Measurements from ENCODE around the gene PRX. TPM values are rescaled to one million over a fixed set of nuclear protein-coding genes. Genes with fewer than 3 reads are reported as not detected.

PRX gene
- total and polyA plus RNA-seq, 9 of the 15 experiments (the other 6 are each of a cell fraction or from before 2014, with no cell fraction given) = 0.65 to 3.5 (median 1.7) TPM; not detected in 2

DNA sequence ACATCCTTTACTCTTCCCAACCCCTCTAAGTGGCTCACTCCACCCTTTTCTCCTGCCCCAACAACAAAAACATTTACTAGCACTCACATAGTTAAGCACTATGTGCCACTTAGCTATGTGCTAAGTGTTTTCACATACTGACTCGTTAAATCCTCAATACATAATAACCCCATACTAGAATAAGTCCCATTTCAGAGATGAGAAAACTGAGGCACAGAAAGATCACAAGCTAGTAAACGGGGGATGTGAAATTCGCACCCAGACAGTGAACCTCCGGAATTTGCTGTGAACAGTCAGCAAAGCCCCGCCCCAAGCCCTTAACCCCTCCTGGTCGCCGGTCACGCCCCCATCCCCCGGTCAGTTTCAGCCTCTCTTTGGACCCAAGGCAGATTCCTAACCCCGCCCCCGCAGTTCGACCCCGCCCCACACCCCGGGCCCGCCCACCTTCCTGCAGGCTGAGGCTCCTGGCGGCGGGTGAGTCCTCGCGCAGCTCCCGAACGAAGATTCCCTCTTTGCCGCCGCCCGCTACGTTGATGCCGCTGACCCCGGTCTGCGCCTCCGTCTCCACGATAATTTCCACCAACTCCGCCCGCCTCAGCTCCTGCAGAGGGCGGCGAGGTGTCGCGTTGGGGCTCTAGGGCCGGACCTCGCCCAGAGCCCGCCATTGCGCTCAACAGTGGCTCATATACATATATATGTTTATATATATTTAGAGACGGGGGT is 9.8 kb downstream of the PRX start (continued):
- TF ChIP-seq KDM1A (IDR thresholded peaks at IDR 0.05) = peak; percentile 94 to 98
- TF ChIP-seq ATF6 (CRISPR knock-in tag; IDR thresholded peaks at IDR 0.05) = no peak
- no peak for TF ChIP-seq XRCC3 (IDR thresholded peaks at IDR 0.05)
- 0 out of 2 replicates have a peak, but pooled peaks have one; percentile 43 for TF ChIP-seq CC2D1A (IDR thresholded peaks at IDR 0.05)
- 0 out of 4 replicates have a peak, but pooled peaks of 1 of the 2 experiments have one; percentile 32 for TF ChIP-seq FOXK2 (conservative IDR thresholded peaks at IDR 0.05 in 1 of 2, IDR thresholded peaks at IDR 0.05 in 1 of 2; ENCODE audit: low read depth in 2 of 2)
- peak; percentile 40; the same call in 1 of the 2 replicates for TF ChIP-seq POLR2G (IDR thresholded peaks at IDR 0.05; ENCODE audit: low read depth, low read length)
- peak; percentile 55; the same call in 1 of the 2 replicates for TF ChIP-seq DPF2 (IDR thresholded peaks at IDR 0.05)
- TF ChIP-seq MCM3 (IDR thresholded peaks at IDR 0.05) = no peak
- TF ChIP-seq ZNF12 (CRISPR knock-in tag; IDR thresholded peaks at IDR 0.05) = peak; percentile 58; the same call in 1 of the 2 replicates
- no peak for TF ChIP-seq RAD21 (CRISPR knock-in tag; conservative IDR thresholded peaks at IDR 0.05 in 1 of 2, IDR thresholded peaks at IDR 0.05 in 1 of 2)
- TF ChIP-seq, protein P1, sequence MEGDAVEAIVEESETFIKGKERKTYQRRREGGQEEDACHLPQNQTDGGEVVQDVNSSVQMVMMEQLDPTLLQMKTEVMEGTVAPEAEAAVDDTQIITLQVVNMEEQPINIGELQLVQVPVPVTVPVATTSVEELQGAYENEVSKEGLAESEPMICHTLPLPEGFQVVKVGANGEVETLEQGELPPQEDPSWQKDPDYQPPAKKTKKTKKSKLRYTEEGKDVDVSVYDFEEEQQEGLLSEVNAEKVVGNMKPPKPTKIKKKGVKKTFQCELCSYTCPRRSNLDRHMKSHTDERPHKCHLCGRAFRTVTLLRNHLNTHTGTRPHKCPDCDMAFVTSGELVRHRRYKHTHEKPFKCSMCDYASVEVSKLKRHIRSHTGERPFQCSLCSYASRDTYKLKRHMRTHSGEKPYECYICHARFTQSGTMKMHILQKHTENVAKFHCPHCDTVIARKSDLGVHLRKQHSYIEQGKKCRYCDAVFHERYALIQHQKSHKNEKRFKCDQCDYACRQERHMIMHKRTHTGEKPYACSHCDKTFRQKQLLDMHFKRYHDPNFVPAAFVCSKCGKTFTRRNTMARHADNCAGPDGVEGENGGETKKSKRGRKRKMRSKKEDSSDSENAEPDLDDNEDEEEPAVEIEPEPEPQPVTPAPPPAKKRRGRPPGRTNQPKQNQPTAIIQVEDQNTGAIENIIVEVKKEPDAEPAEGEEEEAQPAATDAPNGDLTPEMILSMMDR (IDR thresholded peaks at IDR 0.05 in 2 of 3, conservative IDR thresholded peaks at IDR 0.05 in 1 of 3; ENCODE audit: insufficient read depth in 2 of 3, low read depth in 1 of 3, low read length in 3 of 3) = 0 out of 6 replicates have a peak, but pooled peaks of 1 of the 3 experiments have one; percentile 6
- TF ChIP-seq MTA3 (IDR thresholded peaks at IDR 0.05; ENCODE audit: borderline replicate concordance) = peak; percentile 27; the same call in 1 of the 2 replicates
- peak; percentile 28 for TF ChIP-seq KDM5B (IDR thresholded peaks at IDR 0.05; ENCODE audit: insufficient replicate concordance, low read depth, low read length)
- no peak for TF ChIP-seq BRCA1 (IDR thresholded peaks at IDR 0.05)
- TF ChIP-seq BRCA1 (CRISPR knock-in tag; IDR thresholded peaks at IDR 0.05) = no peak
- peak; percentile 76 for TF ChIP-seq EGR1 (conservative IDR thresholded peaks at IDR 0.05)
- peak; percentile 60; the same call in 1 of the 2 replicates for TF ChIP-seq GTF2E2 (tag; IDR thresholded peaks at IDR 0.05)
- TF ChIP-seq NR2C2 (CRISPR knock-in tag; IDR thresholded peaks at IDR 0.05) = no peak
- 0 out of 2 replicates have a peak, but pooled peaks have one; percentile 22 for TF ChIP-seq NR2C2 (tag; IDR thresholded peaks at IDR 0.05)
- TF ChIP-seq ARNT (IDR thresholded peaks at IDR 0.05) = peak; percentile 33 to 76; a peak in 2 of 4 replicates
- no peak for TF ChIP-seq ZC3H8 (IDR thresholded peaks at IDR 0.05)
- TF ChIP-seq HDAC1 (IDR thresholded peaks at IDR 0.05) = peak; percentile 64 to 66; a peak in 2 of 4 replicates
- 0 out of 4 replicates have a peak, but pooled peaks of 1 of the 2 experiments have one; percentile 40 for TF ChIP-seq MAZ (CRISPR knock-in tag; conservative IDR thresholded peaks at IDR 0.05 in 1 of 2, IDR thresholded peaks at IDR 0.05 in 1 of 2)
- TF ChIP-seq, protein P2, sequence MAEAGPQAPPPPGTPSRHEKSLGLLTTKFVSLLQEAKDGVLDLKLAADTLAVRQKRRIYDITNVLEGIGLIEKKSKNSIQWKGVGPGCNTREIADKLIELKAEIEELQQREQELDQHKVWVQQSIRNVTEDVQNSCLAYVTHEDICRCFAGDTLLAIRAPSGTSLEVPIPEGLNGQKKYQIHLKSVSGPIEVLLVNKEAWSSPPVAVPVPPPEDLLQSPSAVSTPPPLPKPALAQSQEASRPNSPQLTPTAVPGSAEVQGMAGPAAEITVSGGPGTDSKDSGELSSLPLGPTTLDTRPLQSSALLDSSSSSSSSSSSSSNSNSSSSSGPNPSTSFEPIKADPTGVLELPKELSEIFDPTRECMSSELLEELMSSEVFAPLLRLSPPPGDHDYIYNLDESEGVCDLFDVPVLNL (CRISPR knock-in tag; IDR thresholded peaks at IDR 0.05; ENCODE audit: low read depth) = no peak
- TF ChIP-seq ARID1B (IDR thresholded peaks at IDR 0.05) = peak; percentile 13; the same call in 1 of the 2 replicates
